Esophagus squamous epithelium (tissue), 4 donors: ENCODE measurements around the gene F7.

Experiments
- POLR2A ChIP-seq, 4 donors: fragments of 450-650 bp; IDR thresholded peaks; one replicate each; pipeline ENCODE4 v1.6.1; 2017; ENCODE audit warnings: antibody characterized with exemption in 4 of 4, mild to moderate bottlenecking in 4 of 4, moderate library complexity in 3 of 4
- TF ChIP-seq, protein P1 (sequence below), 6 experiments: fragments of 450-650 bp in 4 of 6; fragments of 200-600 bp in 2 of 6; sonication (generic) in 2 of 6; IDR thresholded peaks; one replicate each; pipeline ENCODE4 v1.5.1; 2016 to 2019; ENCODE audit warnings: antibody characterized with exemption in 6 of 6, mild to moderate bottlenecking in 4 of 6, moderate library complexity in 4 of 6

DNA sequence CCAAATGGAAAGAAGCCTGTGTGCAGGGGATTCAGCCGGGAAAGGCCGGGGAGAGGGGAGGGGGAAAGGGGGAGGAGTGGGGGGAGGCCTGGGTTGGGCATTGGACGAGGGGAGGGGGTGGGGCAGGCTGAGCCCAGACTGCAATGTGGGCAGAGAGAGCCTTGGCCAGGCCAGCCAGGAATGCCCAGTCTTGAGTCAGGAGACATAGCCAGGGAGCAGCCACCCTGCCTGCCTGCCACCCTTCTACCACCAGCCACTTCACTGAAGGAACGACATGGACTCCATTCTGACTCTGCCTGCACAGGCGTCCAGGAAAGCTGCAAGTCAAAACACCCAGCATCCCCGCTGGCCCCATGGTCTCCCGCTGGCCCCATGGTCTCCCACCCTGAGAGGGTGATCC, 53.4 kb downstream of the F7 start:
- TF ChIP-seq, protein P1, sequence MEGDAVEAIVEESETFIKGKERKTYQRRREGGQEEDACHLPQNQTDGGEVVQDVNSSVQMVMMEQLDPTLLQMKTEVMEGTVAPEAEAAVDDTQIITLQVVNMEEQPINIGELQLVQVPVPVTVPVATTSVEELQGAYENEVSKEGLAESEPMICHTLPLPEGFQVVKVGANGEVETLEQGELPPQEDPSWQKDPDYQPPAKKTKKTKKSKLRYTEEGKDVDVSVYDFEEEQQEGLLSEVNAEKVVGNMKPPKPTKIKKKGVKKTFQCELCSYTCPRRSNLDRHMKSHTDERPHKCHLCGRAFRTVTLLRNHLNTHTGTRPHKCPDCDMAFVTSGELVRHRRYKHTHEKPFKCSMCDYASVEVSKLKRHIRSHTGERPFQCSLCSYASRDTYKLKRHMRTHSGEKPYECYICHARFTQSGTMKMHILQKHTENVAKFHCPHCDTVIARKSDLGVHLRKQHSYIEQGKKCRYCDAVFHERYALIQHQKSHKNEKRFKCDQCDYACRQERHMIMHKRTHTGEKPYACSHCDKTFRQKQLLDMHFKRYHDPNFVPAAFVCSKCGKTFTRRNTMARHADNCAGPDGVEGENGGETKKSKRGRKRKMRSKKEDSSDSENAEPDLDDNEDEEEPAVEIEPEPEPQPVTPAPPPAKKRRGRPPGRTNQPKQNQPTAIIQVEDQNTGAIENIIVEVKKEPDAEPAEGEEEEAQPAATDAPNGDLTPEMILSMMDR (IDR thresholded peaks at IDR 0.05), result no peak
- TF ChIP-seq POLR2A (IDR thresholded peaks at IDR 0.05), result no peak
